NCI-H1105 (cell line): Measurements from ENCODE around the gene UGT2A3.
"Not testable (repeated sequence)": the region's sequence is repeated elsewhere in the genome, so short reads cannot be mapped to it uniquely, and the experiment has no call there.

Experiments used
- DNase-seq: peaks from one replicate; lab custom pipeline; 2025; lab: John Stamatoyannopoulos, UW

UGT2A3 gene

GRCh38 chr4:68951078-68951805 lies at the start of gene UGT2A3:
Gene UGT2A3 (minus strand): TSS chr4:68951804. CDS start chr4:68951760, 44 bp downstream.
- no peak for DNase-seq

GRCh38 chr4:68997040-68997439 lies 45.4 kb upstream of the UGT2A3 start:
- DNase-seq = no peak

GRCh38 chr4:68995292-68995691 lies 43.7 kb upstream of the UGT2A3 start:
- DNase-seq = no peak

GRCh38 chr4:68987007-68987406 lies 35.4 kb upstream of the UGT2A3 start:
- no peak for DNase-seq

DNA sequence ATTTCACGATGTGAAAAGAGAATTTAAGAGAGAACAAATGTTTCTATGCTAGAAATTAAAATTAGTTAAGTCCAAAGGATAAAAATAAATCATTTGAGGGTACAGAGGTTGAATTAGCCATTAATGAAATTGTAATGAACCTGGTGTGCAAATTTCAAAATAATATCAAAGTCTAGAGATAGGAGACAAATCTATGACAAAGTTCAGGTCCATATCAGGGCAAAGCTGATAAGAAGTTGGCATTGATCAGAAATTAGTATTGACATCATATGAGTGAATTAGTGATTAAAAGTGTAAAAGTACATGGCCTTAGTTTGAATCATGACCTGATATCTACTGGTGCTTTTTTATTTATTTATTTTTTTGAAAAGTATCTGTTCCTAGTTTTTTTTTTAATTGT lies 33.8 kb upstream of the UGT2A3 start:
- no peak for DNase-seq

GRCh38 chr4:68984947-68985346 lies 33.3 kb upstream of the UGT2A3 start:
- no peak for DNase-seq

DNA sequence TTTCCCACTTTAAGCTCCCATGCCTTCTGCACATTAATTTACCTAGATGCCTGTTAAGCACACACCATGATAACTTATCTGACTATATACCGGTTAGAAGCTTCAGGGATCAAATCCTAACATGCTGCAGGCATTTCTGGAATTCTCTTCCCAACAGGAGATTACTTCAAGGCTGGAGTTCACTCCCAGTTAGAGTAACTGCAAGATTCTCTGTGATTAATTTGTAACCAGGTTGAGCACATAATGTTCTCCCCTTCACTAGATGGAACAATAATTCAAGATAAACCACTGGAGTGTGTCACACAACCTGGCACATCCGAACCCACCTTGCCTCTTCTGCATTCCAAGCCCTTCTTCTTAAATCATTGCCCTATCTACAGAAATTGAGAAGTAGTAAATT lies 11.8 kb upstream of the UGT2A3 start:
- DNase-seq = no peak

- DNase-seq = no peak
Measured at GRCh38 chr4:68962868-68963267, 11.3 kb upstream of the UGT2A3 start.

DNA sequence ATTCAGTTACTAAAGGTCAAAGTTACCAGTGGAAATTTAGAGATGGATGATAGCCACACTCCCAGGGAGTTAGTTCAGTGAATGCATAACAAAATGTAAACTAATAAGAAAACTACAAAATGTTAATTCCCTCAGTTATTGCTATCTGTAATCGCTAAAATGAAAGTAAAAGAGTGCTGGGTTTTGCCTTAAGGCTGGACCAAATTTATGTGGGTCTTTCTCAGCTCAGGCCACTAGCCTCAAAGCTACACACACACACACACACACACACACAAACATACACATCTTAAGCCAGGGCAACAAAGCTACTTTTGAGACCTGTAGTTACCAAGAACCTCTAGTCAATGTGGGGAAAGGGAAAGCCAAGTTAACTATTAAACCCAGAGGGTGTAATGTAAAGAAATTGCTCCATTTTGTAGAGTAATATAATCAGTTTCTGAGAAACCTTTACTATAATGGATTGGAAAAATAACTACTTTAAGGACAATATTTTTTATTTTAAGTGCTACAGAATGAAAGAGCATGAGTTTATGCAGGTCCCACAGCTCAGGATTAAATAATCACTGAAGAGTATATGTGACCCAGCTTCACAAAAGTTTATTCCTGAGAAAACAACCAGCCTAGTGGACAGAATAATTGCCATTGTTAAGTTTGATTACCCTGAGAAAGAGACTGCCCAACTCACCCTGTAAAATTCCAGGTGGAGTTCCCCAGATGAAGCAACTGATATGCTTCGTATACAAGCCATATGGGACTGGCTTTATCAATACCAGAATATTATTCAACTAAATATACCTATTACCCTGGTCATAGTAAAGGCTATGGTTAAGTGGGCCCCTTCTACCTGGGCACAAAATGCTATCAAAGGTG lies 8.9 kb upstream of the UGT2A3 start:
- no peak for DNase-seq

DNA sequence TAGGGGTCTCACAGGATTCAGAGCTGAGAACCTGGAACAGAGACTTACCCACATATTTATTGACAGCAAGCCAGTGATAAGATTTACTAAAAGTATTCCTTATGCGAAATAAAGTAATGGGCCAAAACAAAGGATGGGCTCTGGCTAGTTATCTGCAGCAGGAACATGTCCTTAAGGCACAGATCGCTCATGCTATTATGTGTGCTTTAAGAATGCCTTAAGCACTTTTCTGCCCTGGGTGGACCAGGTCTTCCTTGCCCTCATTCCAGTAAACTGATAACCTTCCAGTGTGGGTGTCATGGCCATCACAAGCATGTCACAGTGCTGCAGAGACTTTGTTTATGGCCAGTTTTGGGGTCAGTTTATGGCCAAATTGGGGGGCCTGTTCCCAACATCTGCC lies 7.5 kb upstream of the UGT2A3 start:
- DNase-seq = not testable (repeated sequence)

DNA sequence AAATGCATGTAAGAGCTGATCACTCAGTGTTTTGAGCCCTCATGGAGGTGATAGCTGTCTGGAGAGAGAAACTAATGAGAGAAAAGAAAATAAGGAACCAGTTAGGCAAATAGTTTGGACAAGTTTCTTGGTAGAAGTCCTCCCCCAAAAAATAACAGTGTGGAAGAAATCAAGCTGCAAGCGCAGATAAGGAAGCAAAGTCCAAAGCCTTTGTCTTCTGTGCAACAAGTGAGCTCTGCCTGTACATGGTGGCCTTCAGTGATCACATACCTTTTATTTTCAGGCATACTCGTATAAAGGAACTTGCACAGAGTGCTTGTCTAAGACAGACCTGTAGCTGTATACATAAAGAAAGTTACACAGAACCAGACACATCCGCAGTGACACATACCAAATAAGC lies 2.5 kb upstream of the UGT2A3 start:
- no peak for DNase-seq

- DNase-seq = no peak
Measured at GRCh38 chr4:68953056-68953596, 1.5 kb upstream of the UGT2A3 start.

DNA sequence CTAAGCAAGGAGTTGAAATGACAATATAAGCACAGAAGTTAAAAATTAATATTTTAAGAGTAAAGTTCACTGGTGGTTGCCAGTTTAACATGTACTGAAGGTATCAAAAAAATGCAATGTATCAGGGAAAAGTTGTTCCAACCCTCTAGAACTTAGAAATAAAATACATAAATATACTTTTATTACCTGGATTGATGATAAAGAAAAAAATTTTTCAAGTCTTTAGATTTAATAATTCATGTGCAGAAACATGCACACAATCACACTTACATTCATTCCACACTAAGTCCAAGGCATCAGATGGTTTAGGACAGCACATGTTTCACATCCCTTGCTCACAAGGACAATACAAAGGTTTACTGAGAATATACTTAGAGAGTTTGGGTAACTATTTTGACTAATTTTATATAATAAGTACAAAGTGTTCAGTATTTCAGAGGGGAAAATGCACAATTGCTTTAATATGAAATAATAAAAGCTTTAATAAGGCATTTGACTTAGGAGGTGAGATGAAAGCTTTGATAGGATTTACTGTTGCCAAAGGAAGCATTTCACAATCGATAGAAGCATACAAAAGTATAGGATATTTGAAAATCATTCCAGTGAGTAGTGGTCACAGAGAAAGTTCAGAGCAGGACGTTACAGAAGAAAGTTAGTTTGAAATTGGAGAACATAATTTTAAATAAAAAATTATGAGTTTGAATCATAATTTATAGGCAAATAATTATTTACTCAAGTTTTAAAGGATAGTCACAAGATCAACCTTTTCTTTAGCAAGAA lies 392 bp upstream of the UGT2A3 start:
- no peak for DNase-seq

DNA sequence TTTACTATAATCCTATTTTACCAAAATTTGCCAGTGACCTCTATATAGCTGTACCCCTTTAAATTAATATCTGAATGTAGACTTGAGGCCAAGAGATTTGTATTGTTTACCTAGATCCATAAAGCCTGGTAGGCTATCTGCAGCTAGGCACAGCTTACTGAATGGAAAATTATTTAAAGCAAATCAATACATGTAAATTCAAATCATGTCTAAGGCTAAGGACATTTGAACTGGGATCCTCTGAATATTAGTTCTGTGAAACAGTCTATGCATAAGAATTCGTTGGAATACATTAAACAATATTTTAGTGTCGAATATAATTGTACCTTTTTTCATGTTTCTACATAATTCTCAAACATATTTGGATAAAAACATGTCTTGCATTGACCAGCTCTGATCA lies 1.6 kb downstream of the UGT2A3 start:
- no peak for DNase-seq

DNA sequence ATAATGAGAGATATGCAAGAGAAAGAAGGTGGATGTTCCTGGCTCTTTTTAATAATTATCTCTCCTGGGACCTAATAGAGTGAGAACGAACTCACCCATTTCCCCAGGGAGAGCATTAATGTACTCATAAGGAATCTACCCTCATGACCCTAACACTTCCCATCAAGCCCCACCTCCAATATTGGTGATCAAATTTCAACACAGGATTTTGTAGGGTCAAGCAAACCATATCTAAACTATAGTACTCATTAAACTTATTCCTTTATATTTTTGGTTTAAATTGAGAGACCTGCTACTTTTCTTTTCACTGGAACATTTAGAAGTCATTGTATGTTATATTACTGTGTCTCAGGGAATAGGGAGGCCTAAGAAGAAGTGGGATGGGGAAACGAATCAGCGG lies 2.6 kb downstream of the UGT2A3 start:
- DNase-seq = no peak

GRCh38 chr4:68948044-68948743 lies 3.4 kb downstream of the UGT2A3 start:
- DNase-seq = no peak

DNA sequence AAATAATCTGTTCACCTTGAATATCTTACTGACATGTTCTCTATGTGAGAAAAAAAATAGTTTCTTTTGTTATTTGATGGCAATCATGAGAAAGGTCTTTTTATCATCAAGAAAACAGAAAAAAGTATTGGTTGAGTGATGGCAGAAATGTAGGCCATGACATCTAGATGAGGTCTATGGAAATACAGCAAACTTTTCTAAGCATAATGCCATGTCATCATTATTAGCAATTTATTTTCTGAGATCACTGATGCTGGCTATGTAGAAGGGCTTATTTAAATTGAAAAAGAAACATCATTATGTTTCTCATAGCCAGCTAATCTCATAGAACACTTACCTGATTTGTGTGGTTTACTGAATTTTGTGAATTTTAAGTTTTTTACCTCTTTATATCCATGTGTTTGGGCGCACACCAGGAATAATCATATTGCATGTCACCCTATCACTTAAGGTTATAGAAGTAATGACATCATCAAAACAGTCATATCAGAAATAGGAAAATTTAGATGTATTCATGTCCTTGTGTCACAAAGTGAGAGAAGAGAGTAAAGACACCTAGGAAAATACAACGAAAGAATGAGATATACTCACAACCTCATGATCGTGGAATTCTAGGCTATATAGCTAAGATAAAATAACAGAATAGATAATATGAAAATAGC lies 22.4 kb downstream of the UGT2A3 start:
- DNase-seq = no peak

DNA sequence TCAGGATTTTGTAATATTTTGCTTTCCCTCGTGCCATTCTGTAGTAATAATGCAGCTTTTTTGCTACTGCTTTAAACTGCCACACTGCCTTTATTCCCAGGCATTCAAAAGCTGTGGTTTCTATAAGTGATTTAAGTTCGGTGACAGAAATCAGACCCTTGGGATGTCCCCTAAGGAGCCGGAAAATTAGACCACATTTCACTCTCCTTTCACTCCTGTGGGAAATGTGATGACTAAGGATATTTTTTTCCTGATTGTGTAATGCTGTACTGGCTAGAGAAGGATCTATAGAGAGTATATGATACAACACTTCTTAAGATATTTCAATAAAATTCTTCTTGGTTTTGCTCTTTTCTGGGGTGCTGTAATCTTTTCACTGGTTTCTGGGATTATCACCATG lies 24.4 kb downstream of the UGT2A3 start:
- DNase-seq = no peak

GRCh38 chr4:68922202-68922601 lies 29.4 kb downstream of the UGT2A3 start:
- not testable (repeated sequence) for DNase-seq

- DNase-seq = no peak
Measured at GRCh38 chr4:68921051-68921450, 30.6 kb downstream of the UGT2A3 start.

DNA sequence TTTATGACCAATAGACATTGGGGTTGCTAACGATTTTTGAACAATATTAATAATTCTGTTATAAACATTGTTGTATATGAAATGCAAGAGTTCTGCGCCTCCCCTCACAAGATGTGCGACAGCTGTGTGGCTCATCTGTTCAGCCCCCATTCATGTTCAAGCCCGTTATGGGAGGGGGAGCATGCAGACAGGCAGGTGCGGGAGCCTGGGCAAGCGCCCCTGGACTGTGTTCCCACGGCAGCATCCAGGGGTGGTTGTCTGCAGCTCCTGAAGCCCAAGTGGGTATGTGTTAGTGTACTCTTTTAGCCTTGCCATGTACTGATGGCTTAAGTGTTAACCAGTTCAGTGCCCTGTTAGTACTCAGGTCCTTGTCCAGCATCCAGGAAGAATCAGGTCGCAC lies 34.6 kb downstream of the UGT2A3 start:
- no peak for DNase-seq
